ENCODE results near the gene CELA2B. TPM values are rescaled to one million over a fixed set of nuclear protein-coding genes. Genes with fewer than 3 reads are reported as not detected.
"Not testable (repeated sequence)": the region's sequence is repeated elsewhere in the genome, so short reads cannot be mapped to it uniquely, and the experiment has no call there.

The CELA2B gene
- not detected in 2 replicates for total RNA-seq (2014; rRNA removed; shearing (Covaris generic))

DNA sequence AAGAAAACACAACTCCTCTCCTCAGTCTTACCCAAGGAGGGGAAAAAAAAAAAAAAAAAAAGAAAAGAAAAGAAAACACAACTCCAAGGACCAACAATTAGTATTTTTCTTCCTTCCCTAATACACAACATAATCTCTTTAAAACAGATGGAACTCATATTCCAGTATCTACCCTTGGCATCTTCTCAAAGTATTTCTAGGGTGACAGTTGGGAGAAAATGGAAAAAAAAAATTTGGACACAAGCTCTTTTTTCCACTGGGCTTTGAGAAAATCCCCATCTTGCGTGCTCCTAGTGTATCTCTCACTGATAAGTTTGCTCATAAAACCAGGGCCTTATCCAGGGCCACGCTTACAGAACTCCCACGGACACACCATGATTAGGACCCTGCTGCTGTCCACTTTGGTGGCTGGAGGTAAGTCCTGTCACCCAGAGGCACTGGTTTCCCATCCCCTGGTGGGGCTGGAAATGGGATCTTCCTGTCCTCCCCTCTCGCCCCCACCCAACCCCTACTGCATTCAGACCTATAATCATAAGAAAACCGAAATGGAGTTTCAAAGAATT, at the start of gene CELA2B:
TSS of gene CELA2B (plus strand) at position 353 of the 563 bp plus-strand sequence. CDS start at position 375, 22 bp downstream.
- no peak for DNase-seq (ENCODE audit: low spot score)

DNA sequence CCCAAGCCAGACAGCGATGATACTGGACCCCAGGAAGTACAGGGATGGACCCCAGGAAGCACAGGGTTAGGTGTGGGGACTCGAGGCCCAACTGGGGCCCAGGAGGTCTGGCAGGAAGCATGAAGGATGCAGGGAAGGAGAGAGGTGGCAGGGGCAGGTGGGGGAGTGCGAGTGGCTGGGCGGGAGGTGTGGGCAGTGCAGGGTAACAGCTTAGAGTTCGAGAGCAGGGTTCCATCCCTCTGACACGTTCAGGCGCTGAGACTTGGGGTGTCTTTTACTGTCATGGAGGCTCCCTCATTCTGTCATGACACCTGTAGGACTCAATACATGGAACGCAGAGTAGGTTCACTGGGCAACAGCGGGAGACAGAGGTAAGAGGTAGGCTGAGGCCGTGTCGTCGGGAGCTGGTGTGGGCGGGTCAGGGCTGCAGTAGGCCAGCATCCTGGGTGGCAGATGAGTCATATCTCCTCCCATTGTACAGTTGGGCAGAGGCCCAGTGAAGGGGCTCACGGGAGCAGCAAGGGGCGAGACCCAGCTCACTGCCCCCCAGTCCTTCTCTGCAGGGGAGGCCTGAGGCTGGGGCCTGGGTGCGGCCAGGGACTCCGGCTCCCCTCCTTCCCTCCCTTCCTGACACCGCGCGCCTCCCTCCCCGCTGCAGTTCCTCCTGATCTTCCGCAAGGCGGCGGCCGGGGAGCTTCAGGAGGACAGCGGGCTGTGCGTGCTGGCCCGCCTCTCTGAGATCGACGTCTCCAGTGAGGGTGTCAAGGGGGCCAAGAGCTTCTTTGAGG, 49.2 kb upstream of the CELA2B start:
- peak; percentile 88 for DNase-seq (ENCODE audit: low spot score)

DNA sequence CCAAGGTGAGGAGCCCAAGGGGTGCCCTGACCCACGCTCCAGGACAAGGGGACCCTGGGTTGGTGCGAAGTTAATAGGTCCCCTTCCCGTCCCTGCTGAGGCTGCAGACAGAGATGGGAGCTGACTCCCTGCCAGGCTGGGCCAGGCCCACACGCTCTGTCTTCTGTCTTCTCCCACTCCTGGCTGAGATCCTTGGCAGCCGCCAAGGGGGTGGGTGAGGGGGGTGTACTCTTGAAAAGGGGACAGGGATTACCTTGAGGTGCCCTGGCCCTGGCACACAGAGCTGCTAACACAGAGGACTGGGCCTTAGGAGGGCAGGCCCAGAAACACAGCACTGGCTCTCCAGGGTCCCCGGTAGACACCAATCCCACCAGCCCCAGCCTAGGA, 48.6 kb upstream of the CELA2B start:
- no peak for DNase-seq (ENCODE audit: low spot score)

DNA sequence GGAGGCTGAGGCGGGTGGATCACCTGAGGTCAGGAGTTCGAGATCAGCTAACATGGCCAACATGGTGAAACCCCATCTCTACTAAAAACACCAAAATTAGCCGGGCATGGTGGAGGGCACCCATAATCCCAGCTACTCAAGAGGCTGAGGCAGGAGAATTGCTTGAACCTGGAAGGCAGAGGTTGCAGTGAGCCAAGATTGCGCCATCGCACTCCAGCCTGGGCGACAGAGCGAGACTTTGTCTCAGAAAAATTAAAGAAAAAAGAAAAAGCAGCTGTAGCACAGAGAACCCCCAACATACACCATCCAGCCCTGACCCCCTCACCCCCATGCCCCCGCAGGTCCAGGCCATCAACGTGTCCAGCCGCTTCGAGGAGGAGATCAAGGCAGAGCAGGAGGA, 47.7 kb upstream of the CELA2B start:
- DNase-seq (ENCODE audit: low spot score) = not testable (repeated sequence)

DNA sequence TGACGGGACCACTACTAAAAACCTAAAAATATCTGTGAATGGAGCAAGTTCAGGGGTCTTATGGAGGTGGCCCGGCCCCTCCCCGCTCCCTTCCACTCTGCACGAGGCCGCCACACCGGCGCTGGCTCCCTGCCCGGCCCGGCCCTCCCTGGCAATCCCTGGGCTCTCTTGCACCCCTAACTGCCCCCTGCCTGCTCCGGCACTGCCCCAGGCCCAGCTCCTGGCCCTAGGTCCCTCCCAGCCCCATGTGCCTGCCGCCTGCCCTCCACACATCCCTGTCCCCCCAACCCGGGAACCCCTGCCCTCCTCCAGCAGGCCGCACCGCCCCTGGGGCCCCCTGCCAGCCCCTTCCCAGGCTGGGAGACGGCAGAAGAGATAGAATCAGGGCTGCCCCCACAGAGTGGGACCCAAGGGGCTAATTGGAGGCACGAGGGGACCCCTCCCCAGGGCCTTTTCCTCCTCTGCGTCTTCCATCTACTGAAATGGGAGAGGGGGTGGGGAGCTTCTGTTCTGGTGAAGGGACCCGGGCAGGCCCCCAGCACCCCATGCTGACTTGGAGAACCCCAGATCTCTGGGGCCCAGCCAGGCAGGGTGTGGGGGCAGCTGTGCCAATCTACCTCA, 47.0 kb upstream of the CELA2B start:
- no peak for DNase-seq (ENCODE audit: low spot score)

DNA sequence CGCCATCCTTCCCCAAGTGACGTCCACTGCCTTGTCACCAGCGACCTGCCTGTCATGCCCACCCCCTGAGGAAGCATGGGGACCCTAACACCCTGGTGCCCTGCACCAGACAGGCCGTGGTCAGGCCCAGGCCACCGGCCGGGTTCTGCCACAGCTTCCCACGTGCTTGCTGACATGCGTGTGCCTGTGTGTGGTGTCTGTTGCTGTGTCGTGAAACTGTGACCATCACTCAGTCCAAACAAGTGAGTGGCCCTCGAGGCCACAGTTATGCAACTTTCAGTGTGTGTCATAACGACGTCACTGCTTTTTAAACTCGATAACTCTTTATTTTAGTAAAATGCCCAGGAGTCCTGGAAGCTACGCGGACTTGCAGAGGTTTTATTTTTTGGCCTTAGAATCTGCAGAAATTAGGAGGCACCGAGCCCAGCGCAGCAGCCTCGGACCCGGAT, 46.2 kb upstream of the CELA2B start:
- DNase-seq (ENCODE audit: low spot score) = no peak

DNA sequence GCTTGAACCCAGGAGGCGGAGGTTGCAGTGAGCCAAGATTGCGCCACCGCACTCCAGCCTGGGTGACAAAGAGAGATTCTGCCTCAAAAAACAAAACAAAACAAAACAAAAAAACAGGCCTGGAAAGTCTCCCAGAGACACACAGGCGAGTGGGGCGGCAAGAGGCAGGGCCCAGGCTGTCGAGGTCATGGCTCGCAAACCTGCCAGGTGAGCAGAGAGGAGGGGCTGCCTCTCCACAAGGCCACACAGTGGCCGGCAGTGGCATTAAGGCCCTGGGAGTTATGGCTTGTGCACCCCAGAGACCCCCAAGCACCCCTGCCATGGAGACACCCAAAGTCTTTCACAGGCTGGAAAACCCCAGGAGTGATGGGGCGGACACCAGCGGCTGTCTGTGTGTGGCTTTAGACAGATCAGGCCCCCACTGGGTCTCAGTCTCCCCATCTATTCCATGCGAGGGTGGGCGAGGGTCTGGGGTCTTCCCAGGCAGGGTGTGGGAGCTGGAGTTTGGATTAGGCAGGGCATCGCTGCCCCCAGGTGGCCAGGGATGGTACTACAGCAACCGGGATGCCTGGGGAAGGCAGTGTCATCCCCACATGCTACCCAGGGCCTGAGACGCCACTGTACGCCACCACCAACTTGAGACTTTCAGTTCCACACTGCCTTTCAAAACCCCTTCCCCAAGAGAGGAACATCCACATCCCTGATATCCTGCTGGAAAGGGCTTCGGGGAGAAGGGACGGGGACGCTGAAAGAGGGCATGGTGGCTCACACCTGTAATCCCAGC, 44.9 kb upstream of the CELA2B start:
- no peak for DNase-seq (ENCODE audit: low spot score)

DNA sequence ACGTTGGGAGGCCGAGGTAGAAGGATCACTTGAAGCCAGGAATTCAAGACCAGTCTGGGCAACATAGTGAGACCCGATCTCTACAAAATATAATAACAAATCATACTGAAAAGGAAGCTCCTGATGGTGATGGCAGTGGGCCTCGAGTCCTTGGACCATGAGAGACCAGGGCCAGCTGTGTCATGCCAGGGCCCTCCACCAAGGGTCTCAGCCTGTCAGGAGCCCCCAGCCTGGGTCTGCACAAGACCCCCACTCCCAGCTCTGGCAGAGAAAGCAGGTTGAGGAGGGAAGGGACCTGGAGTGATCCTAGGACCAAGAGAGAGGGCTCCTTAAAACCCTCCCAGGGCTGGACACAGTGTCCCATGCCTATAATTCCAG, 44.3 kb upstream of the CELA2B start:
- no peak for DNase-seq (ENCODE audit: low spot score)

DNA sequence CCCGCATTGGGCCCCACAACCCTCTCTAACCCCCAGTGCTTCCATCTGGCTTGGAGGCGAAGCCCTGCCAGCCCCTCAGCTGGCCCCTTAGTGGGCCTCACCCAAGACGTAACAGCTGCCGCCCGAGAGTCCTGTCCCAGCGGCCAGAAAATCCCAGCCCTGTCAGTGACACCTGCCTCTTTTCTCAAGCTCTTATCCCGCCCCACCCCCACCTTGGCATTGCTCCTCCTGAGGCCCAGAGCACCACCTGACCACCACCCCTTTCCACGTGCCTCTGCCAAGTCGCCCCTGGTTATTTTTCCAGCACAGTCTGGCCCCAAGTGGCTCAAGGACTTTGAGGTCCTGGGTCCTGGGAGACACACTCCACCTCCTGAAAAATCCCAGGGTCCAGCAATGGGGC, 43.6 kb upstream of the CELA2B start:
- no peak for DNase-seq (ENCODE audit: low spot score)

DNA sequence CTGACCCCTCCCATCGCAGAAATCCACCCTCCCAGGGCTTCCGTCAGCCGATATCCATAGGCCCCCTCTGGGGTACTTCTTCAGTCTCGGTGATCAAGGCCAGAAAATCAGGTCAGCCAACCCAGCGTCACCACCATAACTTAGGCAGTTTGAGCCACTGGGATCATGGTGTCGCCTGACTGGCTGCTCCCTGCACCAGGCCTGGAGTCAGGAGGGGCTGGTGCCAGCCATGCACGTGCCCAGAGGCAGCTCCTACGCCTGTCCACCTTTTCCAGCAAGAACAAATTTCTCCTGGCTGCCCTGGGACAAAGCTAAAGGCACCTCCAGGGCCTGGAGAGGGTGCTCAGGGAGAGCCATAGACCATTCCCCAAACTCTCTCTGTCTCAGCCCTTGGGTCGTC, 42.4 kb upstream of the CELA2B start:
- no peak for DNase-seq (ENCODE audit: low spot score)

DNA sequence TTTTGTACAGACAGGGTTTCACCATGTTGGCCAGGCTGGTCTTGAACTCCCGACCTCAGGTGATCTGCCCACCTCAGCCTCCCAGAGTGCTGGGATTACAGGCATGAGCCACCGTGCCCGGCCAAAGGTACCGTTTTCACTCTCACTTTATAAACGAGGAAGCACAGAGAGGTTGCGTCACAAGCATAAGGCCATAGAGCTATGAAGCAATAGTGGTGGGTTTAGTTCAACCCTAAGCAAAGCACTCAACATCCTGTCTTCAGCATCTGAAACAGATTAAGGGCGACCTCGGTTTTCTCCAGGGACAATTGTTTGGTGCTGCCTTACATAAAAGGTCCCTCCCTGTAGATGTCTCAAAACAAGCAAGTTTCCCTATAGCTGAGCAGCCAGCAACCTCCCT, 41.2 kb upstream of the CELA2B start:
- DNase-seq (ENCODE audit: low spot score) = not testable (repeated sequence)

DNA sequence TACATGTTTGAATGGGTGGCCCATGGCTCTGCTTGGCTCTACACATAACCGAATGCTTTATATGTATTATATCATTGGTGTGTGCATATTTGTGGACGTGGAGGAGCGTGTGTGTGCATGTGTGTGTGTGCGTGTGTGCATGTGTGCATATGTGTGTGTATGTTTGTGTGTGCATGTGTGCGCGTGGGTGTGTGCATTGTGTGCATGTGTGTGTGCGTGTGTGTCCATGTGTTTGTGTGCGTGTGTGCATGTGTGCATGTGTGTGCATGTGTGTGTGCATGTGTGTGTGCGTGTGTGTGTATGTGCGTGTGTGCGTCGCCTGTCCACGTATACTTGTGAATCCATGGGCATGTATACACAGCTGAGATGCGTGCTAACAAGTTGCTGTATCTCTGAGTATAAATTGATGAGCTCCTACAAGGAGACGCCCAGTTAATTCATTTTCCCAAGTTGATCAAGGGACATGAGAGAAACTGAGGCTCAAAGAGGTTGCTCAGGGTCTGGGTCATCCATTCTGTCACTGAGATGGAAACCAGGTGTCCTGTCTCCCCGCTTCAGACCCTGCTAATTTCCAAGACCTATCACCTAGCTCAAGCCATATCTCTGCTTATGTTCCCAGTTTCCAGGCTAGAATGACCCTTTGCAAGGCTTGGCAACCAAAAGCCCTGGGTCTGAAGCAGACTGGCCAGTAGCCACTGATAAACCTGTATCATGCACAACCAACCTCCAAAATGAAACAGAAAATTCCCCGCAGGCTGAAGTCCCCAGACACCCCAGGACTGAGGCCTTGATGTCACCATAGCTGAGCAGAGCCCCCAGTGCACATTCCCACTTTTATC, 40.4 kb upstream of the CELA2B start:
- no peak for DNase-seq (ENCODE audit: low spot score)

DNA sequence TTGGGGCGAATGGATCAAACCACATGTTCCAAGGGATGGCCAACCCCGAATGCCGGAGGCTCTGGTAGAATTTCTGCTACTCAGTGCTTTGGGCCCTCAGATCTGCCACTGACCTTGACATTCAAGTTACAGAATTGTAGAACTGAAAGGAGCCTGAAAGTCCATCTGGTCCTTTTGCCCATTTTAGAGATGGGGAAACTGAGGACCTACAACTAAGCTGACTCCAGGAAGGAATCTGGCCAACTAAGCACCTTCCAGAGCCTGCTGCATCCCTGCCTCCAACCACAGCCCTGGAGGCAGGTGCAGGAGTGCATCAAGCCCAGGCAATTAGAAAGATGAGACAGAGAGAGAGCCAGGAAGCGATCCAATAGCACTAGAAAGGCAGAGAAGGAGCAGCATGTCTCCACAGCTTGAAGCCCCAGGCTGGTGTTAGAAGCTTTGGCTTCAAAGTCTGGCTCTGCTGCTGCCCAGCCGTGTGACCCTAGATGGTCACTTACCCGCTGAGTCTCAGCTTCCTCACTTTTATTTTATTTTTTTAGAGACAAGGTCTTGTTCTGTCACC, 38.9 kb upstream of the CELA2B start:
- DNase-seq (ENCODE audit: low spot score) = no peak

DNA sequence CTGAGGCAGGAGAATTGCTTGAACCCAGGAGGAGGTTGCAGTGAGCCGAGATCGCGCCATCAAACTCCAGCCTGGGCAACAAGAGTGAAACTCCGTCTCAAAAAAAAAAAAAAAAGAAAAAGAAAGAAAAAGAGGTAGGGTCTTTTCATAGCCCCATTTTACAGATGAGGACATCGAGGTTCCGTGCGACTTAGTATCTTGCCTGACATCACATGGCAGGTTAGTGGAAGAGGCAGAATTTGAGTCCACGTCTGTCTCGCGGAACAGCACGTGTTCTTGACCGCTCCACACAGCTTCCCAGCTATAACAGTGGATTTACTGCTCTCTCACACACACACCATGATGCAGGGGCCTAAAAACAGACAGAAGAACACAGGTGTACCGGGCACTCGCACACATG, 36.6 kb upstream of the CELA2B start:
- no peak for DNase-seq (ENCODE audit: low spot score)

DNA sequence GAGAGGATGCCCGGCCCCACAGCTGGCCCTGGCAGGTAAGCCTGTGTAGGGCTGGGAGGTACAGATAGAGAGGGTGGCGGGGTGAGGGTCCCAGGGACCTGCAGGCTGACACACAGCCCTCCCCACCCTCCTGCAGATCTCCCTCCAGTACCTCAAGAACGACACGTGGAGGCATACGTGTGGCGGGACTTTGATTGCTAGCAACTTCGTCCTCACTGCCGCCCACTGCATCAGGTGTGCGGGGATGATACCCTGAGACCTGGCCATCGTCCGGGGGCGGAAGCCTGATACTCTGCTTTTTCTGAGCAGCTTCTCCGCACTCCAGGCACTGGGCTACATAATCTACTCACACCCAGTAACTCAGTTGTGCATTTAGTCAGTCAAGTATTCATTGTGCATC, 35.5 kb upstream of the CELA2B start:
- no peak for DNase-seq (ENCODE audit: low spot score)

DNA sequence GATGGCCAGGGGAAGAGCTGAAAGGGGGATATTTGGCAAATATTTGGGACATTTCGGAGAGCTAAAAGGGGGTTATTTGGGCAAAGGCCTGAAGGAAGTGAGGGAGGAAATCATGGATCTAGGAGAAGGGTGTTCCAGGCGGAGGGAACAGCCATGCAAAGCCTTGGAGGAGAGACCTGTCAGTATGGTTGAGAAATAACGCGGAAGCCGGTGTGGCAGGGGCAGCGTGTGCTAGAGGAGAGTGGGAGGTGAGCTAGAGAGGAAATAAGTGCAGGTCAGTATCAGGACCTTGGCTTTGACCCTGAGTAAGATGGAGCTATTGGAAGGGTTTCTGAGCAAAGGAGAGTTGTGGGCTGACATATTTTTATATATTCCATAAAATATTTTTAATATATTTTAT, 34.7 kb upstream of the CELA2B start:
- no peak for DNase-seq (ENCODE audit: low spot score)

DNA sequence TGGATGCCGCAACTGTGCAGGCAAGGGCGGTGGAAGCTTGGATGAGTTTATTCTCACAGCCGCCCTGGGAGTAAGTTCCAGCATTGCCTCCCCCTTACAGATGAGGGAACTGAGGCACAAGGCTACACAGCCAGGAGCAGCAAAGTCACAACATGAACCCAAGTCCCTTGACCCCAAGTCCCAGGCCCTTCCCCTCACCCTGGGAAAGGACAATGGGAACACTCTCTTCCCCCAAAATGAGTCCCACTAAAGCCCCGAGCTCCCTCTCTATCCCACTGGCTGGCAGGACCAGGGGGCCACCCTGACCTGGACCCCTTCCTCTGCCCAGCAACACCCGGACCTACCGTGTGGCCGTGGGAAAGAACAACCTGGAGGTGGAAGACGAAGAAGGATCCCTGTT, 33.8 kb upstream of the CELA2B start:
- DNase-seq (ENCODE audit: low spot score) = no peak

DNA sequence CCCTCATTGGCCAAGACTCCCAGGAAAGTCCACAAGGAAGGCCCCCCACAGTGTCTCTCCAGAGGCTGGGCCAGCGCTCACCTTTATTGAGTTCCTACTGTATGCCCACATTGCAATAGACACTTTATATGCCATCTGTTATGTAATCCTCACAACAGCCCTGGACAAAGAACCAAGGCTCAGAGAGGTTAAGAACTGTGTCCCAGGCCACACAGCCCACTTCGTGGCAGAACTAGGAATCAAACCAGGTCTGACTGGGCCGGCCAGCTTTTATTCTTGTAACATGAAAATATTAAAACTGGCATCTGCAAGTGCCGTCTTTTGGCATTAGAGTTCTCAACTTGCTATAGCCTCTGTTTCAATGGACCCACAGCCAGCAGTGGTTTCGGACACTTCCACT, 33.1 kb upstream of the CELA2B start:
- DNase-seq (ENCODE audit: low spot score) = no peak

DNA sequence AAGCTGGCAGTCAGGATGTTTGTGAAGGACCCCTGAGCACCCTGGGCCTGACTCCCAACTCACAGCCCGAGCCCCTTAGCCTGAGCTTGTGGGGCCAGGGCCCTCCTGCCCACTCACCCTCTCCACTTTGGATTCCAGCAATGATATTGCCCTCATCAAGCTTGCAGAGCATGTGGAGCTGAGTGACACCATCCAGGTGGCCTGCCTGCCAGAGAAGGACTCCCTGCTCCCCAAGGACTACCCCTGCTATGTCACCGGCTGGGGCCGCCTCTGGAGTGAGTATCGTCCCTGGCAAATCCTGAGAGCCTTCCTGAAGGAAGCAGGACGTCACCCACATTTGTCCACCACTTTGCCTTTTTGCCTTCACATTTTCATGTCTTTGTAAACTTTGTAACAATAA, 32.6 kb upstream of the CELA2B start:
- DNase-seq (ENCODE audit: low spot score) = no peak

DNA sequence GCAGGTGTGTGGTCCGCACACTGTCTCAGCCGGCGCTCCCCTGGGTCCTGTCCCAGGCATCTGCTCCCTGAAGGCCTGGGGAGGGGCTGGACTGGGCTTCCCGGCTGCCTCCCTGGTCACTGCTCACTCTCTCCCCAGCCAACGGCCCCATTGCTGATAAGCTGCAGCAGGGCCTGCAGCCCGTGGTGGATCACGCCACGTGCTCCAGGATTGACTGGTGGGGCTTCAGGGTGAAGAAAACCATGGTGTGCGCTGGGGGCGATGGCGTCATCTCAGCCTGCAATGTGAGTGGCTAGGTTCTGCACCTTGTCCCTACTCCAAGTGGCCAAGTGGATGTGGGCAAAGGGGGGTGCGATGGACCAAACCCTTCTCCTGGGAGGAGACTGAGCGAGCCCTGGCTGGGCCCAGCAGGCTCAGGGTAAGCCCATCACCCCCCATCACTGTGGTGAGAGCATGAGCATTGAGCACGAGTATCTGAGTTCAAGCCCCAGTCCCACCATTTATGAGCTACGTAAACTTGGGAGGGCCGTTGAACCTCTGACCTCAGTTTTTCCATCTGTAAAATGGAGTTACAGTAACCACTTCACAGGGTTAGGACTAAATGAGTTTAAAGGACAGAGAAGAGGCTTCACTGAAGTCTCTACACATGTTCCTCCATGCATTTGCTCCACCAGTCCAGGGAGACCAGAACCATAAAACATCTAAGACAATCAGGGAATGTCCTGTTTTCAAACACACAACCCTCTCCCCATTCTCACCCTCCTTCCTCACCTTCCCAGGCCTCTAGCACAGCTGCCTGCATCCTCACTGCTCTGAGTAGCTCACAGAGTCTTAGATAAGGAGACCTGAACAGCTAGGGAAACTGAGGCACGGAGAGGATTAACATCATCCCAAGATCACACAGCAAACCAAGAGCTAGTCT, 31.2 kb upstream of the CELA2B start:
- DNase-seq (ENCODE audit: low spot score) = no peak

Data from A172 (cell line).